ENCODE data around the gene SDK1.

- no peak for TF ChIP-seq CTCF (conservative IDR thresholded peaks at IDR 0.05; ENCODE audit: low read length)
- no peak for TF ChIP-seq EZH2phosphoT487 (IDR thresholded peaks at IDR 0.05; ENCODE audit: borderline replicate concordance, low read depth, low read length)
Observed at GRCh38 chr7:3805151-3805550, 504.1 kb downstream of the SDK1 start.

Measured in OCI-LY7 (cell line).